ENCODE data around the gene IL4R. TPM values are rescaled to one million over a fixed set of nuclear protein-coding genes. Genes with fewer than 3 reads are reported as not detected.
A peak's percentile ranks its signal among the peaks of the same experiment; 100 is the strongest.

Gene IL4R
- total RNA-seq, 6 experiments from 2014 or later, result 20.0 to 27.0 (median 23.2) TPM

GRCh38 chr16:27337024-27337423 lies 23.2 kb downstream of the IL4R start:
- Mint-ChIP-seq H3K9me3 (no peaks in the 10 kb centered on the region), H3K36me3 (ENCODE audit: low read depth) (peaks cover 49% of the 10 kb centered on the region), H3K4me1 (ENCODE audit: low read depth) (peaks cover 37% of the 10 kb centered on the region), H3K4me3 (no peak overlapping the region), H3K27me3 (ENCODE audit: insufficient read depth) (no peaks in the 10 kb centered on the region; the same call in 1 of the 2 replicates), H3K27ac (0 out of 2 replicates have a peak overlapping the region, but pooled peaks have one; percentile 13)
- DNase-seq, result no peak
- TF ChIP-seq CTCF (IDR thresholded peaks at IDR 0.05), result no peak

GRCh38 chr16:27339180-27339579 lies 25.4 kb downstream of the IL4R start:
- H3K36me3 Mint-ChIP-seq (ENCODE audit: low read depth), result peaks cover 44% of the 10 kb centered on the region
- no peak overlapping the region for H3K4me3 Mint-ChIP-seq
- no peak for DNase-seq
- TF ChIP-seq CTCF (IDR thresholded peaks at IDR 0.05), result no peak
- H3K9me3 Mint-ChIP-seq, result no peaks in the 10 kb centered on the region
- H3K4me1 Mint-ChIP-seq (ENCODE audit: low read depth), result peaks cover 25% of the 10 kb centered on the region
- no peaks in the 10 kb centered on the region; the same call in 1 of the 2 replicates for H3K27me3 Mint-ChIP-seq (ENCODE audit: insufficient read depth)
- no peak overlapping the region for H3K27ac Mint-ChIP-seq

- Mint-ChIP-seq H3K4me3 (no peak overlapping the region), H3K27ac (no peak overlapping the region), H3K27me3 (ENCODE audit: insufficient read depth) (no peaks in the 10 kb centered on the region; the same call in 1 of the 2 replicates), H3K9me3 (no peaks in the 10 kb centered on the region), H3K4me1 (ENCODE audit: low read depth) (peaks cover 10% of the 10 kb centered on the region), H3K36me3 (ENCODE audit: low read depth) (peaks cover 37% of the 10 kb centered on the region)
- no peak for DNase-seq
- no peak for TF ChIP-seq CTCF (IDR thresholded peaks at IDR 0.05)
These were observed 26.9 kb downstream of the IL4R start for GRCh38 chr16:27340654-27341053.

- no peak overlapping the region for H3K4me3 Mint-ChIP-seq
- H3K36me3 Mint-ChIP-seq (ENCODE audit: low read depth), result peaks cover 39% of the 10 kb centered on the region
- peaks cover under 1% of the 10 kb centered on the region; the same call in 1 of the 2 replicates for H3K4me1 Mint-ChIP-seq (ENCODE audit: low read depth)
- no peak overlapping the region for H3K27ac Mint-ChIP-seq
- no peaks in the 10 kb centered on the region; the same call in 1 of the 2 replicates for H3K27me3 Mint-ChIP-seq (ENCODE audit: insufficient read depth)
- TF ChIP-seq CTCF (IDR thresholded peaks at IDR 0.05), result no peak
- no peaks in the 10 kb centered on the region for H3K9me3 Mint-ChIP-seq
- no peak for DNase-seq
These were observed 27.8 kb downstream of the IL4R start for GRCh38 chr16:27341549-27341948.

GRCh38 chr16:27341971-27342370 lies 28.2 kb downstream of the IL4R start:
- Mint-ChIP-seq H3K36me3 (ENCODE audit: low read depth) (peaks cover 44% of the 10 kb centered on the region), H3K27me3 (ENCODE audit: insufficient read depth) (no peaks in the 10 kb centered on the region; the same call in 1 of the 2 replicates), H3K27ac (no peak overlapping the region; the same call in 1 of the 2 replicates), H3K4me1 (ENCODE audit: low read depth) (no peaks in the 10 kb centered on the region), H3K4me3 (no peak overlapping the region), H3K9me3 (no peaks in the 10 kb centered on the region)
- DNase-seq, result no peak
- TF ChIP-seq CTCF (IDR thresholded peaks at IDR 0.05), result no peak

- H3K4me3 Mint-ChIP-seq, result no peak overlapping the region
- DNase-seq, result no peak
- H3K27ac Mint-ChIP-seq, result no peak overlapping the region
- H3K36me3 Mint-ChIP-seq (ENCODE audit: low read depth), result peaks cover 40% of the 10 kb centered on the region
- H3K27me3 Mint-ChIP-seq (ENCODE audit: insufficient read depth), result no peaks in the 10 kb centered on the region; the same call in 1 of the 2 replicates
- no peaks in the 10 kb centered on the region for H3K4me1 Mint-ChIP-seq (ENCODE audit: low read depth)
- no peak for TF ChIP-seq CTCF (IDR thresholded peaks at IDR 0.05)
- H3K9me3 Mint-ChIP-seq, result no peaks in the 10 kb centered on the region
These were observed 30.9 kb downstream of the IL4R start for GRCh38 chr16:27344721-27345120.

Data from HFFc6 (cell line).